ENCODE measurements around the gene SLC66A1.

GRCh38 chr1:19328486-19328885, 16.4 kb downstream of the SLC66A1 start:
- TF ChIP-seq, protein P1, sequence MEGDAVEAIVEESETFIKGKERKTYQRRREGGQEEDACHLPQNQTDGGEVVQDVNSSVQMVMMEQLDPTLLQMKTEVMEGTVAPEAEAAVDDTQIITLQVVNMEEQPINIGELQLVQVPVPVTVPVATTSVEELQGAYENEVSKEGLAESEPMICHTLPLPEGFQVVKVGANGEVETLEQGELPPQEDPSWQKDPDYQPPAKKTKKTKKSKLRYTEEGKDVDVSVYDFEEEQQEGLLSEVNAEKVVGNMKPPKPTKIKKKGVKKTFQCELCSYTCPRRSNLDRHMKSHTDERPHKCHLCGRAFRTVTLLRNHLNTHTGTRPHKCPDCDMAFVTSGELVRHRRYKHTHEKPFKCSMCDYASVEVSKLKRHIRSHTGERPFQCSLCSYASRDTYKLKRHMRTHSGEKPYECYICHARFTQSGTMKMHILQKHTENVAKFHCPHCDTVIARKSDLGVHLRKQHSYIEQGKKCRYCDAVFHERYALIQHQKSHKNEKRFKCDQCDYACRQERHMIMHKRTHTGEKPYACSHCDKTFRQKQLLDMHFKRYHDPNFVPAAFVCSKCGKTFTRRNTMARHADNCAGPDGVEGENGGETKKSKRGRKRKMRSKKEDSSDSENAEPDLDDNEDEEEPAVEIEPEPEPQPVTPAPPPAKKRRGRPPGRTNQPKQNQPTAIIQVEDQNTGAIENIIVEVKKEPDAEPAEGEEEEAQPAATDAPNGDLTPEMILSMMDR (IDR thresholded peaks at IDR 0.05) = no peak
- no peak for TF ChIP-seq EP300 (IDR thresholded peaks at IDR 0.05)
- TF ChIP-seq POLR2A (IDR thresholded peaks at IDR 0.05; ENCODE audit: low read depth) = no peak
- no peak for TF ChIP-seq POLR2AphosphoS5 (IDR thresholded peaks at IDR 0.05)
